HG03064 (cell line): ENCODE results near the gene SPIN2B.

Source experiments
- ATAC-seq: cut with Tn5 transposase; IDR thresholded peaks from one replicate; pipeline ENCODE4 v1.9.1; 2021; ENCODE audit warnings: low read depth; ENCODE audit not compliant: unreplicated experiment

SPIN2B gene

GRCh38 chrX:57074458-57074857 lies 46.9 kb downstream of the SPIN2B start:
- ATAC-seq: no peak

- ATAC-seq: no peak
Measured at GRCh38 chrX:57070185-57070984, 51.0 kb downstream of the SPIN2B start.
